Measurements from ENCODE around the gene DDX24.

- no peak for TF ChIP-seq MAFF (IDR thresholded peaks at IDR 0.05; ENCODE audit: low read length)
- TF ChIP-seq HNRNPLL (IDR thresholded peaks at IDR 0.05; ENCODE audit: low read depth, low read length, poor library complexity, severe bottlenecking), result no peak
- no peak for TF ChIP-seq THRAP3 (IDR thresholded peaks at IDR 0.05; ENCODE audit: borderline replicate concordance)
- TF ChIP-seq ZEB2 (IDR thresholded peaks at IDR 0.05), result no peak
- TF ChIP-seq, protein P1, sequence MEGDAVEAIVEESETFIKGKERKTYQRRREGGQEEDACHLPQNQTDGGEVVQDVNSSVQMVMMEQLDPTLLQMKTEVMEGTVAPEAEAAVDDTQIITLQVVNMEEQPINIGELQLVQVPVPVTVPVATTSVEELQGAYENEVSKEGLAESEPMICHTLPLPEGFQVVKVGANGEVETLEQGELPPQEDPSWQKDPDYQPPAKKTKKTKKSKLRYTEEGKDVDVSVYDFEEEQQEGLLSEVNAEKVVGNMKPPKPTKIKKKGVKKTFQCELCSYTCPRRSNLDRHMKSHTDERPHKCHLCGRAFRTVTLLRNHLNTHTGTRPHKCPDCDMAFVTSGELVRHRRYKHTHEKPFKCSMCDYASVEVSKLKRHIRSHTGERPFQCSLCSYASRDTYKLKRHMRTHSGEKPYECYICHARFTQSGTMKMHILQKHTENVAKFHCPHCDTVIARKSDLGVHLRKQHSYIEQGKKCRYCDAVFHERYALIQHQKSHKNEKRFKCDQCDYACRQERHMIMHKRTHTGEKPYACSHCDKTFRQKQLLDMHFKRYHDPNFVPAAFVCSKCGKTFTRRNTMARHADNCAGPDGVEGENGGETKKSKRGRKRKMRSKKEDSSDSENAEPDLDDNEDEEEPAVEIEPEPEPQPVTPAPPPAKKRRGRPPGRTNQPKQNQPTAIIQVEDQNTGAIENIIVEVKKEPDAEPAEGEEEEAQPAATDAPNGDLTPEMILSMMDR (IDR thresholded peaks at IDR 0.05 in 2 of 3, conservative IDR thresholded peaks at IDR 0.05 in 1 of 3; ENCODE audit: insufficient read depth in 2 of 3, low read depth in 1 of 3, low read length in 3 of 3), result no peak
- TF ChIP-seq NFRKB (IDR thresholded peaks at IDR 0.05; ENCODE audit: low read depth), result no peak
- no peak for TF ChIP-seq CBX8 (IDR thresholded peaks at IDR 0.05; ENCODE audit: borderline replicate concordance, extremely low read depth, low read depth, low read length, poor library complexity, severe bottlenecking)
- TF ChIP-seq POU5F1 (IDR thresholded peaks at IDR 0.05; ENCODE audit: borderline replicate concordance, low read depth, low read length, partially characterized antibody), result no peak
- no peak for TF ChIP-seq XRCC5 (IDR thresholded peaks at IDR 0.05; ENCODE audit: low read depth, low read length)
- TF ChIP-seq PML (IDR thresholded peaks at IDR 0.05; ENCODE audit: low read length), result no peak
- TF ChIP-seq KAT2B (IDR thresholded peaks at IDR 0.05; ENCODE audit: low read depth, low read length), result no peak
Measured at GRCh38 chr14:94041551-94042346, 39.3 kb downstream of the DDX24 start.
